Neural progenitor cell (in vitro differentiated cells): Measurements from ENCODE around the gene CADPS.

Source experiments
- EZH2 ChIP-seq: fragments of 200-600 bp; sonication (generic); IDR thresholded peaks from 2 replicates; pipeline ENCODE4 v1.6.1; 2017; ENCODE audit warnings: antibody characterized with exemption, mild to moderate bottlenecking, moderate library complexity
- TF ChIP-seq, protein P1 (sequence below): fragments of 200-600 bp; sonication (generic); IDR thresholded peaks from 2 replicates; pipeline ENCODE4 v1.5.1; 2017; ENCODE audit warnings: antibody characterized with exemption, mild to moderate bottlenecking

DNA sequence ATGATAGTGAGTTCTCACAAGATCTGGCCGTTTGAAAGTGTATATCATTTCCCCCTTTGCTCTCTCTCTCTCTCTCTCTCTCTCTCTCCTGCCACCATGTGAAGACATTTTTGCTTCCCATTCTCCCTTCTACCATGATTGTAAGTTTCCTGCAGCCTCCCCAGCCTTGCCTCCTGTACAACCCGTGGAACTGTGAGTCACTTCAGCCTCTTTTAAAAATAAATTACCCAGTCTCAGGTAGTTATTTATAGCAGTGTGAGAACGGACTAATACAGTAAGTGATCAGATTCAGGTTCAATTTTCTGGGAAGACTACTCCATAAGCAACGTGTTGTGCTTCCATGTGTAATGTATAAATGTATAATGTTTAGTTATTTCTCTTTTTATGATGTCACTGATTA is 29.2 kb downstream of the CADPS start:
- TF ChIP-seq, protein P1, sequence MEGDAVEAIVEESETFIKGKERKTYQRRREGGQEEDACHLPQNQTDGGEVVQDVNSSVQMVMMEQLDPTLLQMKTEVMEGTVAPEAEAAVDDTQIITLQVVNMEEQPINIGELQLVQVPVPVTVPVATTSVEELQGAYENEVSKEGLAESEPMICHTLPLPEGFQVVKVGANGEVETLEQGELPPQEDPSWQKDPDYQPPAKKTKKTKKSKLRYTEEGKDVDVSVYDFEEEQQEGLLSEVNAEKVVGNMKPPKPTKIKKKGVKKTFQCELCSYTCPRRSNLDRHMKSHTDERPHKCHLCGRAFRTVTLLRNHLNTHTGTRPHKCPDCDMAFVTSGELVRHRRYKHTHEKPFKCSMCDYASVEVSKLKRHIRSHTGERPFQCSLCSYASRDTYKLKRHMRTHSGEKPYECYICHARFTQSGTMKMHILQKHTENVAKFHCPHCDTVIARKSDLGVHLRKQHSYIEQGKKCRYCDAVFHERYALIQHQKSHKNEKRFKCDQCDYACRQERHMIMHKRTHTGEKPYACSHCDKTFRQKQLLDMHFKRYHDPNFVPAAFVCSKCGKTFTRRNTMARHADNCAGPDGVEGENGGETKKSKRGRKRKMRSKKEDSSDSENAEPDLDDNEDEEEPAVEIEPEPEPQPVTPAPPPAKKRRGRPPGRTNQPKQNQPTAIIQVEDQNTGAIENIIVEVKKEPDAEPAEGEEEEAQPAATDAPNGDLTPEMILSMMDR: no peak
- TF ChIP-seq EZH2: no peak
